ENCODE results near the gene SMIM3.

DNA sequence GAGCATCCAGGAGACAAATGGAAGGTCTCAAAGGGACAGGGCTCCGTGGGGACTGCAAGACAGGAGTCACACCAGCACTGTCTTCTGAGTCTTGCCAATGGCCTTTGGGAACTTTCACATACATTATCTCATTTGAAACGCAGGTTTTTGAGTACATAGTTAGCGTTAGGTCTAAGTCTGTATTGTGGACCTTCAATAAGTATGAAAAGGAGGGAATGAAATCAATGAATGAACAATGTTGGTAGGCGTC is 19.3 kb upstream of the SMIM3 start:
- no peak for TF ChIP-seq ZSCAN30 (tag by site-specific recombination; IDR thresholded peaks at IDR 0.05)
- no peak for TF ChIP-seq ZNF560 (tag by site-specific recombination; IDR thresholded peaks at IDR 0.05; ENCODE audit: borderline replicate concordance)
